ENCODE measurements around the gene ERBB4.

Gene ERBB4

GRCh38 chr2:211407076-211407475, 1131.5 kb downstream of the ERBB4 start:
- H3K4me3 ChIP-seq (ENCODE audit: low read depth, low read length) = no peak overlapping the region
- no peak for TF ChIP-seq CTCF (IDR thresholded peaks at IDR 0.05; ENCODE audit: borderline replicate concordance, insufficient read depth, low read depth, low read length)

DNA sequence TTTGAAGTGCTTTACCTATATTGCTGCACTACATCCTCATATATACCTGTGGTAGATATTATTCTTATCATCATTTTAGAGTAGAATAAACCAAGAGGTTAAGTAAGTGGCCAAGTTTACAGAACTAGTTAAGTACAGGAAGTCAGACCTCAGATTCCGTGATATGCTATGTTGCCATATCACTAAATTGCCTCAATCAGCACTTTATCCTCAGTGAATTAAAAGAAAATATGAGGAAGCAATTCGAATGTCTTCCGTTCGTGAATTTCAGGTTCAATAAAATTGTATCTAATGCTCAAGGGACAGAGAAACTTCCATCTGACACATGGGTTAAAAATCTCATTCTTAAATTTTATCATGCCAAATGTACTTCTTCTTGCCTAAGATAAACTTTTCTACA, 1133.6 kb downstream of the ERBB4 start:
- no peak overlapping the region for H3K4me3 ChIP-seq (ENCODE audit: low read depth, low read length)
- no peak for TF ChIP-seq CTCF (IDR thresholded peaks at IDR 0.05; ENCODE audit: borderline replicate concordance, insufficient read depth, low read depth, low read length)

DNA sequence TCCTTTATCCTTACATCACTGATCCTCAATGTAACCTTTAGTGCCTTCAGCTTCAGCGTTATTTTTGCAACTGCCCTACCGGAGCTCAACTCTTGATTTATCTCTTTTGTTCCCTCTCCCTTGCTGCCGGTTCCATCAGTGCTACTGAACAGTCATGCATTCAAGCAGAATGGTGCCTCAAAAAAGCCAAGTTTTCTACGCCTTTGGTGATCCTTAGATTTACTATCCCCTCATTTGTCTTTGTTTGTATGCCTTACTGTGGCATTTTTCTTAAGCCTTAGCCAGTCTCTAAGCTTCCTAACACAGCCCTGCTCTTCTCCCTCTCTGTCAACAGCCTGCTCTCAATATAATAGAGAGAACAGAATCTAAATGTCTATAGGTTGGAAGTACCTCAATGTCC, 1134.5 kb downstream of the ERBB4 start:
- H3K4me3 ChIP-seq (ENCODE audit: low read depth, low read length) = no peak overlapping the region
- no peak for TF ChIP-seq CTCF (IDR thresholded peaks at IDR 0.05; ENCODE audit: borderline replicate concordance, insufficient read depth, low read depth, low read length)

DNA sequence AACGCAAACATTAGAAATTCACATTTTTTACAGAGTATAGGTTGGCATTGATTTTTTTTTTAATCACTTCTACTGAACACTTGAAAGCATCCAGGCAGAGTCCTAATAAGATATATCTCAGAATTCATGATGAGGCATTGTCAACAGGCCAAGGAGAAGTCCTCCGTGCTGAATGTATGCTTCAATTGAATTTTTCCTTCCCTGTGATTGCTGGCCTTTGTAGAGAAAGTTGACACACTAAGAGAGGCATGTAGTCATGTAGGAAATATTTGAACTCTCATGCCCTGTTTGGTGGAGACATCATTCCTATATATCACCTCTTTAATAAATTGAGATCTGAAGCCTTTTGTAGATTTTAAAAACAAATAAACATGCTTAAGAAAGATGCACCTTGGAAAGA, 1137.3 kb downstream of the ERBB4 start:
- TF ChIP-seq CTCF (IDR thresholded peaks at IDR 0.05; ENCODE audit: borderline replicate concordance, insufficient read depth, low read depth, low read length) = no peak

GRCh38 chr2:211397764-211398163, 1140.8 kb downstream of the ERBB4 start:
- TF ChIP-seq CTCF (IDR thresholded peaks at IDR 0.05; ENCODE audit: borderline replicate concordance, insufficient read depth, low read depth, low read length) = no peak
- H3K4me3 ChIP-seq (ENCODE audit: low read depth, low read length) = no peak overlapping the region

More for the DNA sequence above, 1137.3 kb downstream of the ERBB4 start:
- H3K4me3 ChIP-seq (ENCODE audit: low read depth, low read length) = no peak overlapping the region

DNA sequence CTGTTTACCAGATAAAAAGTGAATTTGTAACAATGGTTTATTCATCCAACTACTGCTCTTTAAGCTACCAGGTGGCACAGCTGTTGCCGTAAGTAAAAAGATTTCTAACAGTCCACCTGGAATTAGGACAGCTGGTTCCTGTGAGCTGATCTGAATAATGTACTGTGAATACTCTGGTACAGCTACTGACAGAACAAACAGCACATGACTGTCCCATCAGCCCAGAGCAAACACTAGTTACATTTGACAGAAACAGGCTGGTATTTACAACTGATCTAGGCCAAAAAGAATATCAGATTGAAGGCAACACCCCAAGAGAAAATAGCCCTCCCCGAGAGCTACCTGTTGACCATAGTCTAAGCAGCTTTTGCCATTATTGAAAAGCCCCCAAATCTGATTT, 1141.8 kb downstream of the ERBB4 start:
- H3K4me3 ChIP-seq (ENCODE audit: low read depth, low read length) = no peak overlapping the region
- no peak for TF ChIP-seq CTCF (IDR thresholded peaks at IDR 0.05; ENCODE audit: borderline replicate concordance, insufficient read depth, low read depth, low read length)

DNA sequence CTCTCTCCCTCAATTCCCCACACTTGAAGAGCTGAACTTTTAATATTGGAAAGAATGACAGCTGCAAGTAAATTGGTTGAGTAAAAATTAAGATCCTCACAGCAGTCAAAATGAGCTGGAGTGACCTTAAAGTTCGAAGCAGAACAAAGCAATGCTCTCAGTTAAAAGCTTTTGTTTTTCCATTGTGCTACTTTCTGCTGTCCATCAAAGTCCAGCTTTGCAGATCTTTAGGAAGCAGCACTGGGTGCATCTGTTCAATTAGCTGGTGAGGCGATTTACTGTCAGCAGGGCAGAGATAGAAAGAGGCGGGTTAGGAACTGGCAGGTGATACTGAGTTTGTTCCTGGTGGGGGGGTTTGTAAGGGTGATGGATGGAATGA, 1147.4 kb downstream of the ERBB4 start:
- no peak for TF ChIP-seq CTCF (IDR thresholded peaks at IDR 0.05; ENCODE audit: borderline replicate concordance, insufficient read depth, low read depth, low read length)
- no peak overlapping the region for H3K4me3 ChIP-seq (ENCODE audit: low read depth, low read length)
